ENCODE data around the gene OR5K1.

OR5K1 gene

DNA sequence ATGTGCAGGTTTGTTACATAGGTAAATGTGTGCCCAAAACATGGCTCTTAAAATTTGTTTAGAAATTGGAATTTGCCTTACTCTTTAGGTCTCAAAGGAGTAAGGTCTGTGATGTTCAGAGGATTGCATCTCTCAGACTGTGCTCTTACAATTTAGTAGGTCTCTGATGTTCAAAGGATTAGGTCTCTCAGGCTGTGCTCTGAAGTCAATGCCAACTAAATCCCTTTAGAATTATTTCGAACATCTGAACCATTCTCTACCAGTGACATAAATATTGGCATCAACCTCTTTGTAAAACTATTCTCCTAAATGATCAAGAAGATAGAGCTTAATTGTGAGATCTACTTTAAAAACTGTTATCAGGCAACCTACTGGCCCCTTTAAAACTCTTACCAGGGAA lies at the start of gene OR5K1:
TSS of gene OR5K1 (plus strand) at position 301 of the 400 bp plus-strand sequence. CDS start 6,376 bp downstream, outside the sequence.
- no peak for DNase-seq

DNA sequence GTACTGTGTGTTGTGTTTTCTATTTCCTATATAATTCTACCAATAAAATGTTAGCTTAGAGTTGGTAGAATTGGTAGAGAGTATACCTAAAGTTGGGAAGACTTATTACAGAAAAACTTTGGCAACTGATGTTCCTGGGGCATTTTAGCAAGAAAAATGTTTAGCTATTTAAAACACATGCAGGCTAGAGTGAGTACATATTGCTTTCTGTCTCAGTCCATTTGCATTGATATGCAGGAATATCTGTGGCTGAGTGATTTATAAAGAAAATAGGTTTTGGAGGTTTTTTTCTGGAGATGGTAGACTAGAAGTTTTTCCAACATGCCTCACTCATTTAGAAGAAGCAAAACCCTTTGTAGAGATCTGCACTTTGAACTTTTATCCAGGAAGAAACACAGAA lies 30.4 kb upstream of the OR5K1 start:
- no peak for DNase-seq

DNA sequence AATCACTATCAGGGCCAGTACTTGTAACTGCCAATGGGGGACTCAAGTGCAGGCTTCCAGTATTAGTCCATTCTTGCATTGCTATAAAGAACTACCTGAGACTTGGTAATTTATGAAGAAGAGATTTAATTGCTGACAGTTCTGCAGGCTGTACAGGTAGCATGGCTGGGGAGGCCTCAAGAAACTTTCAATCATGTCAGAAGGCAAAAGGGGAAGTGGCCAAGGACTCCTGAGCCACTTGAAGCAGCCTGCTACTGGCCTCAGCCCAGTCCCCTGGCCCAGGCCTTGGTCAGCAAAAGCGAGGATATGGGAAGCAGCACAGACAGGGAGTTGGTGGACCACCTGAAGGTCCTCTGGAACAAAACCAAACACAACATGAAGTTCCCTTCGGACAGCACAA lies 29.2 kb upstream of the OR5K1 start:
- no peak for DNase-seq

GRCh38 chr3:98434412-98434811 lies 28.6 kb upstream of the OR5K1 start:
- DNase-seq: no peak

DNA sequence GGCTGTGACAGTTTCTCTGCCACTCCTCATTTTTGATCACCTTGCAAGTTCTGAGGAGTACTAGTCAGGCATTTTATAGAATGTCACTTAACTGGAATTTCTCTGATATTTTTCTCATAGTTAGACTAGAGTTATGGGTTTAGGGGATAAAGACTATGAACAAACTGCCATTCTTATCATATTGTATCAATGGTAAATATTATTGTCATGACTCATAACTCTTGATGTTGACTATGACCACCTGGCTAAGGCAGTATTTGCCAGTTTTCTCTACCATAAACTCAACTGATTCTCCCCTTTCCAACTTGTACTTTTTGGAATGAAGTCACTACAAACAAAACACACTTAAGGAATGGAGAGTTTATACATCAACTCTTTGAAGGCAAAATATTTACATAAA lies 22.7 kb upstream of the OR5K1 start:
- DNase-seq: no peak

DNA sequence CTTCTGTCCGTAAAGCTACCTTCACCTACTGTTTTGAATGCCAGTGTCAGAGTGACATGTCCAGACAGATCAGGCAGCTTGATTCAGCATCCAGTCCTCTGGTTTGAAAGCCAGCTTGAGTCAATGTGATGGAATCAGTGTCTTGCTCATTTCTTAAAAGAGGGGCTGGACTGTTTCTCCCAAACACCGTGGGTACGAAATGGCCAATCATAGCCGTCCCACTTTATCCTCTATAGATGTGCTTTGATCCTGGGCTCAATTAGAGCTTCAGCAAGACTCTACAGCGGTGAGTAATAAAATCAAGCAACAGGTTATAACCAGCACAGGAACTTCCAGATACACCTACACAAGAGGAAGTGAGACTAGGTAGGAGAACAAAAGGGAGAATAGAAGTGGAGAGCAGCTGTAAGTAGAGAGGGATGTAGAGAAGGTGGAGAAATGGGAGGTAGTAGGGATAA lies 17.0 kb upstream of the OR5K1 start:
- no peak for DNase-seq

DNA sequence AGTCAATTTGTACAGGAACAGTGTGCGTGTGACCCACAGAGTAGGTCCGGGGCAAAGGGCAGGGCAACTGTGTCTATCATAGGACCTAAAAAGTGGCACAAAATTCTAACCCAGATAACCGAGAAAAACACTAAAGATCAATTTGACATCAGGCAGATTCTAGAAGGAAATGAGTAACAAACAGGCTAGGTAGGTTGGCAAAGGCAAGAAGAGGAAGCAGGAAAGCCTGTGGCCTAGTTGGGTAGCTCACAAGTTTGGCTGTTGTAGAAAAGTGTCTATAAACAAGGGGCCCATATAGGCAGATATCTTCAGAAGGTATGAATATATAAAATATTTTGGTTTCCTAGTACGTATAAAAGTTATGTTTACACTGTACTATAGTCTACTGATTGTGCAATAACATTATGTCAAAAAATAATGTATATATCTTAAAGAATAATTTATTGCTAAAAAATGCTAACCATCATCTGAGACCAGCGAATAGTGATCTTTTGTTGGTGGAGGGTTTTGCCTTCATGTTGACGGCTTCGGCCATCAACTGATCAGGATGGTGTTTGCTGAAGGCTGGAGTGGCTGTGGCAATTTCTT lies 13.3 kb upstream of the OR5K1 start:
- DNase-seq: no peak

- no peak for DNase-seq
These were observed 12.6 kb upstream of the OR5K1 start for GRCh38 chr3:98450372-98450771.

DNA sequence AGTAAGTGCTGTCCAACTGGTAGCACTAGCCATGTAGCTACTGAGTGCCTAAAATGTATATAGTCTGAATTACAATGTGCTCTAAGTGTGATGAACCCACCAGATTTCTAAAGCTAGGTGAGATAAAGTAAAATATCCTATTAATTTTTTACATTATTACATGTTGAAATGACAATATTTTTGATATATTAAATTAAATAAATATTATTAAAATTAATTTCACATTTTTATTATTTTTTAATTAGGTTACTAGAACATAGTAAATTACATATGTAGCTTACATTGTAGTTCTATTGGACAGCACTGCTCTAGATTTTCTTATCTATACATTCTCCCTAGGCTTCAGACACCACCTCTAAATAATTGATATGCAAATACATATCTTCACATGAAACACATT lies 9.2 kb upstream of the OR5K1 start:
- no peak for DNase-seq

GRCh38 chr3:98454929-98455328 lies 8.1 kb upstream of the OR5K1 start:
- DNase-seq: no peak

GRCh38 chr3:98457543-98457942 lies 5.5 kb upstream of the OR5K1 start:
- no peak for DNase-seq

GRCh38 chr3:98460220-98460619 lies 2.8 kb upstream of the OR5K1 start:
- no peak for DNase-seq

GRCh38 chr3:98482717-98483482 lies 19.9 kb downstream of the OR5K1 start:
- DNase-seq: no peak

GRCh38 chr3:98483626-98484025 lies 20.6 kb downstream of the OR5K1 start:
- DNase-seq: no peak

DNA sequence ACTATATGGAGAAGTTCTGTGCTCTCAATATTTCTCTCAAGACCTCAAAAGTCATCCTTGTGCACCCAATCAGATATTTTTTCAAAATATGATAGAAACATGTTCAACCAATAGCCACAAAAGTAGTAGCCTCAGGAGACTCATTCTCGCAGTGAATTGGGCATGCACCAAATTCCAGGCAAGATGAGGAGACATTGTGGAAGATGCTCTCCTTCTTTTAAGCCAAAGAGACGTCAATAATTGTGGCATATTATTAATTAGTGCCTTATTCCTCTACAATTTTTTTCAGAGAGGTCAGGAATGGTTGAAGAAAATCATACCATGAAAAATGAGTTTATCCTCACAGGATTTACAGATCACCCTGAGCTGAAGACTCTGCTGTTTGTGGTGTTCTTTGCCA lies 34.4 kb downstream of the OR5K1 start, which contains the start of gene OR5K2:
TSS of gene OR5K2 (plus strand) at position 301 of the 400 bp plus-strand sequence. CDS start at position 301, 0 bp downstream.
- DNase-seq: no peak

GRCh38 chr3:98500019-98500418 lies 37.0 kb downstream of the OR5K1 start:
- no peak for DNase-seq

GRCh38 chr3:98501270-98501669 lies 38.3 kb downstream of the OR5K1 start:
- no peak for DNase-seq

DNA sequence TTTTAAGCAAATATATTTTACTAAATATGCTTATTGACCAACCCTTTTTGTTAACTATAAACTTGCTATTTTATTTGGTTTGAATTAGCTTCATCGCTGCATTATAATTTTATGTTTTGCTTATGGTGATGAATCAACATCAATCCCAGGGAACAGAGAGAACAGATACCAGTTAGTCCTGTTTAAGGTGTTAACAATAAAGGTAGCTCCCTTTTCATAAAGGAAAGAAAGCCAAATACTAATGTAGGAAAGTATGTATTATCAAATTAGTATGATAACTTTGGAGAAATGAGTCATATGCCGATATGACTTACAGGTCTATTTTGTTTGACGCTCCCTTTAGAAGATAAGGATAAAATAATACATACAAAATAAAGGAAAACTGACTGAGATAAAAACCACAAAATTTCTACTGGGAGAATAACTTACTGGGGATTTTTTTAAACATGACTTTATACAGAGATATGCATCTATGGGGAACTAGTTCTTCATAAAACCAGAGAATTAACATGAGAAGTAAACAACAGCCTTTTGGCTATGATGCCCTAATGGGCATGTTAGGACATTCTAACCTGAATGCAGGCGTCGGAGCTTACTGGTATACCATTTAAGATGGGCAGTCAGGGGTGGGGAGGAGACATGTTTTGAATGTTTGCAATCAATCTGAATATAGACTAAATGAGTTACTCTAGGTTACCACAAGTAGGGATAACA lies 39.0 kb downstream of the OR5K1 start:
- DNase-seq: no peak

- DNase-seq: no peak
These were observed 41.5 kb downstream of the OR5K1 start for GRCh38 chr3:98504539-98504938.

DNA sequence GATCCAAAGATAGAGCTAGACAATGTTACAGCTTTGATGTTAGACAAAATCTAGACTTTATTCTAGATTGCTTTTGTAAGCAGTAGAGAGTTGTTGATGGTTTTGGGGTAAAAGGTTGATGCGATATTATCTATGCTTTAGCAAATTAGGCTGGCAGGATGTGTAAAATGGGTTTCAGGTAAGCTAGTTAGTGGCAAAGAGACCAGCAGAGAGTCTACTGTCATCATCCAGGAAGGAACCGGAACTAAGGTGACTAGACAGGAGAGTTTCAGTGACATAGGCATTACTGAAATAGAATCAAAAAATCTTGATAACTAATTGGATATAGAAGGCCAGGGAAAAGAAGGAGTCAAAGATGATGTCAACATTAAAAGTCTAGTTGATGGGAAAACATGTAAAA lies 45.6 kb downstream of the OR5K1 start:
- peak; percentile 16 for DNase-seq

DNA sequence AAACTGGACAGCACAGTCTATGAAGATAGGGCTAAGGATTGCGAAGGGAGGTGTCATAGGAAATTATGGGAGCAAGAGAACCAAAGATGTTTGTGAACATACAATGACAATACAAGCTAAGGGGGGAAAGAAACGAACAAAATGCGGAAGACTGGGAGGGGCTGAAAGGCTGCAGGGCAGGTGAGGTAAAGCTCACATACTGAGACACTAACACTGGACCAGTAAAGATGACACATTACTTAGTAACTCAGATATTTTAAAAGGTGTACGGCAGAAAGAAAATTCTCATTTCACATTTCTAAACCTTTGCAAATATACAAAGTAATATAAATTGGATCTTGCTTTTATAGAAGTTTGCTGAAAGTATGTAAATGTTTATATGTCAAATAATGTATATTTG lies 49.6 kb downstream of the OR5K1 start:
- DNase-seq: no peak

GRCh38 chr3:98513091-98513511 lies 50.1 kb downstream of the OR5K1 start:
- no peak for DNase-seq

- no peak for DNase-seq
These were observed 50.7 kb downstream of the OR5K1 start for GRCh38 chr3:98513736-98514135.

DNA sequence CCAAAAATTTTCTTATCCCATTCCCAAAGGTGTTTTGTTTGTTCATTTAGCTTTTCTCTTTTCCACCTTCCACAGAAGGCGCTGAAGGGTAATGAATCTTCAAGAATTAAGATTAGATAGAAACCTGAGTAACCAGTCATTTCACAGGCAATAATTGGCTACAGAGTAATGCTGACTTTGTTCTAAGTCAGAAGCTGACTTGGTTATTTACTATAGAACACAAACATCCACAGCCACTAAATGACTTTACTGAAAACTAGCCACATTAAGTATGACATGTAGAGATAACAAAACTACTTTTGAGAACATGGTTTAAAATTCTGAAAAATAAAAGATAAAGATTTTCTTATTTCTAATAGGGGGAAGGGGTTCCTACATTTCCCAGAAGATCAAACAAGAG lies 51.9 kb downstream of the OR5K1 start:
- no peak for DNase-seq
